RWPE2 (cell line): ENCODE data around the gene RABL6.
A peak's percentile ranks its signal among the peaks of the same experiment; 100 is the strongest.
"Not testable (repeated sequence)": the region's sequence is repeated elsewhere in the genome, so short reads cannot be mapped to it uniquely, and the experiment has no call there.

Experiments used
- ATAC-seq: fragments of 200-7000 bp; cut with Tn5 transposase; 3 replicates; pipeline ENCODE4 v1.9.1; 2021; ENCODE audit warnings: low read depth
- DNase-seq: peaks from one replicate; pipeline ENCODE4 v3.0.0-alpha.2; 2020; ENCODE audit warnings: low spot score
- H3K27ac ChIP-seq: fragments of 450-650 bp; 2 replicates; pipeline ENCODE4 v1.5.1; 2017; ENCODE audit warnings: mild to moderate bottlenecking; ENCODE audit not compliant: poor library complexity, severe bottlenecking
- H3K27me3 ChIP-seq: fragments of 250-450 bp; sonication (Bioruptor Pico); 2 replicates; pipeline ENCODE4 v1.5.1; 2021; ENCODE audit warnings: mild to moderate bottlenecking, moderate library complexity; ENCODE audit not compliant: insufficient read depth, poor library complexity, severe bottlenecking
- H3K36me3 ChIP-seq: fragments of 250-450 bp; sonication (Bioruptor Pico); 2 replicates; pipeline ENCODE4 v1.5.1; 2020; ENCODE audit warnings: low read depth, mild to moderate bottlenecking, moderate library complexity
- H3K4me1 ChIP-seq: fragments of 250-450 bp; sonication (Bioruptor Pico); 2 replicates; pipeline ENCODE4 v1.5.1; 2021; ENCODE audit warnings: mild to moderate bottlenecking, moderate library complexity; ENCODE audit not compliant: insufficient read depth, poor library complexity, severe bottlenecking
- H3K4me3 ChIP-seq: fragments of 250-450 bp; sonication (Bioruptor Pico); 2 replicates; pipeline ENCODE4 v1.5.1; 2021; ENCODE audit warnings: mild to moderate bottlenecking, moderate library complexity; ENCODE audit not compliant: severe bottlenecking
- H3K9me3 ChIP-seq: fragments of 250-450 bp; sonication (Bioruptor Pico); 2 replicates; pipeline ENCODE4 v1.5.1; 2021; ENCODE audit warnings: mild to moderate bottlenecking, moderate library complexity; ENCODE audit not compliant: severe bottlenecking
- TF ChIP-seq, protein P1 (sequence below): fragments of 450-650 bp; IDR thresholded peaks from one replicate; pipeline ENCODE4 v1.5.1; 2017; ENCODE audit warnings: mild to moderate bottlenecking, moderate library complexity; ENCODE audit not compliant: poor library complexity, severe bottlenecking

RABL6 gene

DNA sequence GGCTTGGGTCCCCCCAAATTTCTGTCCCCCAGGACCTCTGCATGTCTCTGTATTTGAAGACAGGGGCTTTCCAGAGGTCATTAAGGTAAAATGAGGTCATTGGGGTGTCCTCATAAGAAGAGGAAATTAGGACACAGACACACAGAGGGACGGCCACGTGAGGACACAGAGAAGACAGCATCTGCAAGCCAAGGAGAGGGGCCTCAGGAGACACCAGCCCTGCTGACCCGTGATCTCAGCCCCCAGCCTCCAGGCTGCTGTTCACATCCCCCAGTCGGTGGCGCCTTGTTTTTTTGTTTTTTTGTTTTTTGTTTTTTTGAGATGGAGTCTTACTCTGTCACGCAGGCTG lies 12.8 kb upstream of the RABL6 start:
- Histone ChIP-seq H3K27me3 (peaks cover 38% of the 10 kb centered on the region), H3K4me1 (peaks cover 13% of the 10 kb centered on the region), H3K36me3 (peaks cover 14% of the 10 kb centered on the region), H3K4me3 (no peak overlapping the region), H3K27ac (no peak overlapping the region), H3K9me3 (no peaks in the 10 kb centered on the region)
- TF ChIP-seq, protein P1, sequence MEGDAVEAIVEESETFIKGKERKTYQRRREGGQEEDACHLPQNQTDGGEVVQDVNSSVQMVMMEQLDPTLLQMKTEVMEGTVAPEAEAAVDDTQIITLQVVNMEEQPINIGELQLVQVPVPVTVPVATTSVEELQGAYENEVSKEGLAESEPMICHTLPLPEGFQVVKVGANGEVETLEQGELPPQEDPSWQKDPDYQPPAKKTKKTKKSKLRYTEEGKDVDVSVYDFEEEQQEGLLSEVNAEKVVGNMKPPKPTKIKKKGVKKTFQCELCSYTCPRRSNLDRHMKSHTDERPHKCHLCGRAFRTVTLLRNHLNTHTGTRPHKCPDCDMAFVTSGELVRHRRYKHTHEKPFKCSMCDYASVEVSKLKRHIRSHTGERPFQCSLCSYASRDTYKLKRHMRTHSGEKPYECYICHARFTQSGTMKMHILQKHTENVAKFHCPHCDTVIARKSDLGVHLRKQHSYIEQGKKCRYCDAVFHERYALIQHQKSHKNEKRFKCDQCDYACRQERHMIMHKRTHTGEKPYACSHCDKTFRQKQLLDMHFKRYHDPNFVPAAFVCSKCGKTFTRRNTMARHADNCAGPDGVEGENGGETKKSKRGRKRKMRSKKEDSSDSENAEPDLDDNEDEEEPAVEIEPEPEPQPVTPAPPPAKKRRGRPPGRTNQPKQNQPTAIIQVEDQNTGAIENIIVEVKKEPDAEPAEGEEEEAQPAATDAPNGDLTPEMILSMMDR: no peak
- no peak for ATAC-seq
- DNase-seq: no peak

DNA sequence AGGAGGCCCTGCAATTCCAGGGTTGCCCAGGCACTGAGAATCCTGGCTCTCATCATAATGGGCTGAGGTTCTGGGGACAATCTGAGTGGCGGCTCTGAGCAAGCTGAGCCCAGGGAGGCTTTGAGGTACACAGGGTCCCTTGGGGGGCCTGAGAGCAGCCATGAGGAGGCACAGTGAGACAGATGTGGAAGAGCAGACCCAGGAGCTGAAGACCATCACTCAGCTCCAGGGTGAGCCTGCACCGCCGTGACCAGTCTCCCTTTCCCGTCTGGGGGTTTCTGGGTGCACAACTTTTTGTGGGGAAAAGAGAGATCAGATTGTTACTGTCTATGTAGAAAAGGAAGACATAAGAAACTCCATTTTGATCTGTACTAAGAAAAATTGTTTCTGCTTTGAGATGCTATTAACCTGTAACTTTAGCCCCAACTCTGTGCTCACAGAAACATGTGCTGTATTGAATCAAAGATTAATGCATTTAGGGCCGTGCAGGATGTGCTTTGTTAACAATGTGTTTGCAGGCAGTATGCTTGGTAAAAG lies 11.4 kb upstream of the RABL6 start, which contains the start of gene CCDC183:
Gene CCDC183, plus strand, starts transcription at position 101 of the 537 bp plus-strand sequence. Its CDS starts 60 bp downstream, at position 161.
- no peak within 1 kb of the TSS for H3K27ac ChIP-seq
- ATAC-seq: no peak
- peaks cover 14% of the 10 kb centered on the region for H3K36me3 ChIP-seq

DNA sequence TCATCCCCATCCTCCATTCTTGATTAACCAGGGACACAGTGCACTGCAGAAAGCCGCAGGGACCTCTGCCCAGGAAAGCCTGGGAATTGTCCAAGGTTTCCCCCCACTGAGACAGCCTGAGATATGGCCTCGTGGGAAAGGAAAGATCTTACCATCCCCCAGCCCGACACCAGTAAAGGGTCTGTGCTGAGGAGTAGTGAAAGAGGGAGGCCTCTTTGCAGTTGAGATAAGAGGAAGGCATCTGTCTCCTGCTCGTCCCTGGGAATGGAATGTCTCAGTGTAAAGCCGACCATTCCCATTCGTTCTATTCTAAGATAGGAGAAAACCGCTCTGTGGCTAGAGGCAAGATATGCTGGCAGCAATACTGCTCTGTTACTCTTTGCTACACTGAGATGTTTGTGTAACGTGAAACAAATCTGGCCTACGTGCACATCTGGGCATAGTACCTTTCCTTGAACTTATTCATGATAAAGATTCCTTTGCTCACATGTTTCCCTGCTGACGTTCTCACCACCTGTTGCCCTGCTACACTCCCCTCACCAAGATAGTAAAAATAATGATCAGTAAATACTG lies 10.9 kb upstream of the RABL6 start:
- ATAC-seq, DNase-seq, H3K27ac ChIP-seq, H3K4me3 ChIP-seq, H3K9me3 ChIP-seq: not testable (repeated sequence)
- peaks cover 38% of the 10 kb centered on the region for H3K27me3 ChIP-seq
- H3K36me3 ChIP-seq: peaks cover 14% of the 10 kb centered on the region
- H3K4me1 ChIP-seq: peaks cover 17% of the 10 kb centered on the region

More for the DNA sequence above, 11.4 kb upstream of the RABL6 start, which contains the start of gene CCDC183:
- no peak for DNase-seq
- Histone ChIP-seq H3K4me1 (peaks cover 15% of the 10 kb centered on the region), H3K27me3 (peaks cover 38% of the 10 kb centered on the region), H3K9me3 (no peaks in the 10 kb centered on the region), H3K4me3 (no peak within 1 kb of the TSS)
- TF ChIP-seq, protein P1: no peak

- no peak for DNase-seq
- H3K27me3 ChIP-seq: peaks cover 38% of the 10 kb centered on the region
- H3K36me3 ChIP-seq: no peaks in the 10 kb centered on the region
- H3K9me3 ChIP-seq: no peaks in the 10 kb centered on the region
- ATAC-seq: no peak
- TF ChIP-seq, protein P1: no peak
- H3K27ac ChIP-seq: no peak overlapping the region
- H3K4me1 ChIP-seq: peaks cover 17% of the 10 kb centered on the region
- no peak overlapping the region for H3K4me3 ChIP-seq
Observed at GRCh38 chr9:136798708-136799078, 9.1 kb upstream of the RABL6 start.

GRCh38 chr9:136799079-136799853 lies 8.5 kb upstream of the RABL6 start:
- Histone ChIP-seq H3K36me3 (no peaks in the 10 kb centered on the region), H3K9me3 (no peaks in the 10 kb centered on the region), H3K4me1 (peaks cover 17% of the 10 kb centered on the region), H3K27ac (no peak overlapping the region), H3K4me3 (peak overlapping the region; percentile 19), H3K27me3 (peaks cover 38% of the 10 kb centered on the region)
- DNase-seq (peak; percentile 75), ATAC-seq (peak; percentile 4)
- TF ChIP-seq, protein P1: no peak
